ENCODE results near the gene TRMT10A. TPM values are rescaled to one million over a fixed set of nuclear protein-coding genes. Genes with fewer than 3 reads are reported as not detected.

TRMT10A gene
- total and polyA plus RNA-seq, 2 donors (not counting 1 experiment from before 2014, with no cell fraction given), result 6.0 to 11.1 TPM

- H3K9me3 ChIP-seq (ENCODE audit: control insufficient read depth, insufficient read depth, low read depth, low read length), result no peaks in the 10 kb centered on the region
- H3K4me1 ChIP-seq (ENCODE audit: control insufficient read depth, extremely low read depth, insufficient read depth, low read length), result no peaks in the 10 kb centered on the region
- TF ChIP-seq CTCF (conservative IDR thresholded peaks at IDR 0.05 in 1 of 2, IDR thresholded peaks at IDR 0.05 in 1 of 2; ENCODE audit: low read depth in 1 of 2, low read length in 2 of 2) (no peak), EZH2 (IDR thresholded peaks at IDR 0.05; ENCODE audit: low read length, missing control alignments) (no peak)
- H3K4me3 ChIP-seq (replicated peaks in 1 of 4; ENCODE audit: control extremely low read depth in 1 of 4, insufficient read depth in 1 of 4, low read depth in 3 of 4, low read length in 4 of 4), result no peak overlapping the region
- no peaks in the 10 kb centered on the region for H4K20me1 ChIP-seq (ENCODE audit: control insufficient read depth, extremely low read depth, insufficient read depth, low read length)
- DNase-seq (ENCODE audit: low read depth in 2 of 2), result peak; percentile 34 to 44
- no peak overlapping the region for H3K9ac ChIP-seq (ENCODE audit: insufficient read depth, low read length)
- H2AFZ ChIP-seq (ENCODE audit: low read length), result no peak overlapping the region
- H3K27ac ChIP-seq (ENCODE audit: insufficient read depth, low read length), result no peak overlapping the region
- no peaks in the 10 kb centered on the region for H3K79me2 ChIP-seq (ENCODE audit: control insufficient read depth, insufficient read depth, low read length)
- H3K27me3 ChIP-seq (ENCODE audit: control insufficient read depth, insufficient read depth, low read length), result no peaks in the 10 kb centered on the region
- H3K36me3 ChIP-seq (ENCODE audit: control insufficient read depth, insufficient read depth, low read length), result no peaks in the 10 kb centered on the region
- H3K4me2 ChIP-seq (ENCODE audit: extremely low read depth, insufficient read depth, low read length), result no peak overlapping the region
These were observed 46.9 kb upstream of the TRMT10A start for GRCh38 chr4:99610605-99611175.

- Histone ChIP-seq H3K27ac (ENCODE audit: insufficient read depth, low read length) (no peak overlapping the region), H4K20me1 (ENCODE audit: control insufficient read depth, extremely low read depth, insufficient read depth, low read length) (no peaks in the 10 kb centered on the region), H3K36me3 (ENCODE audit: control insufficient read depth, insufficient read depth, low read length) (no peaks in the 10 kb centered on the region), H3K4me2 (ENCODE audit: extremely low read depth, insufficient read depth, low read length) (no peak overlapping the region), H3K4me1 (ENCODE audit: control insufficient read depth, extremely low read depth, insufficient read depth, low read length) (no peaks in the 10 kb centered on the region), H2AFZ (ENCODE audit: low read length) (no peak overlapping the region), H3K9me3 (ENCODE audit: control insufficient read depth, insufficient read depth, low read depth, low read length) (no peaks in the 10 kb centered on the region), H3K9ac (ENCODE audit: insufficient read depth, low read length) (no peak overlapping the region), H3K27me3 (ENCODE audit: control insufficient read depth, insufficient read depth, low read length) (no peaks in the 10 kb centered on the region), H3K4me3 (replicated peaks in 1 of 4; ENCODE audit: control extremely low read depth in 1 of 4, insufficient read depth in 1 of 4, low read depth in 3 of 4, low read length in 4 of 4) (no peak overlapping the region), H3K79me2 (ENCODE audit: control insufficient read depth, insufficient read depth, low read length) (no peaks in the 10 kb centered on the region)
- TF ChIP-seq EZH2 (IDR thresholded peaks at IDR 0.05; ENCODE audit: low read length, missing control alignments), result no peak
- no peak for TF ChIP-seq CTCF (conservative IDR thresholded peaks at IDR 0.05 in 1 of 2, IDR thresholded peaks at IDR 0.05 in 1 of 2; ENCODE audit: low read depth in 1 of 2, low read length in 2 of 2)
- DNase-seq (ENCODE audit: low read depth in 2 of 2), result no peak
These were observed 44.6 kb upstream of the TRMT10A start for GRCh38 chr4:99608417-99608816.

GRCh38 chr4:99606716-99607115, 42.9 kb upstream of the TRMT10A start:
- no peaks in the 10 kb centered on the region for H3K36me3 ChIP-seq (ENCODE audit: control insufficient read depth, insufficient read depth, low read length)
- no peak for DNase-seq (ENCODE audit: low read depth in 2 of 2)
- H3K4me1 ChIP-seq (ENCODE audit: control insufficient read depth, extremely low read depth, insufficient read depth, low read length), result no peaks in the 10 kb centered on the region
- H3K79me2 ChIP-seq (ENCODE audit: control insufficient read depth, insufficient read depth, low read length), result no peaks in the 10 kb centered on the region
- no peak overlapping the region for H3K9ac ChIP-seq (ENCODE audit: insufficient read depth, low read length)
- H3K9me3 ChIP-seq (ENCODE audit: control insufficient read depth, insufficient read depth, low read depth, low read length), result no peaks in the 10 kb centered on the region
- H2AFZ ChIP-seq (ENCODE audit: low read length), result no peak overlapping the region
- H3K4me3 ChIP-seq (replicated peaks in 1 of 4; ENCODE audit: control extremely low read depth in 1 of 4, insufficient read depth in 1 of 4, low read depth in 3 of 4, low read length in 4 of 4), result no peak overlapping the region
- no peak overlapping the region for H3K4me2 ChIP-seq (ENCODE audit: extremely low read depth, insufficient read depth, low read length)
- no peak for TF ChIP-seq EZH2 (IDR thresholded peaks at IDR 0.05; ENCODE audit: low read length, missing control alignments)
- H3K27ac ChIP-seq (ENCODE audit: insufficient read depth, low read length), result no peak overlapping the region
- H4K20me1 ChIP-seq (ENCODE audit: control insufficient read depth, extremely low read depth, insufficient read depth, low read length), result no peaks in the 10 kb centered on the region
- H3K27me3 ChIP-seq (ENCODE audit: control insufficient read depth, insufficient read depth, low read length), result no peaks in the 10 kb centered on the region

Data from fibroblast of lung (primary cell).